GM10266 (cell line): ENCODE measurements around the gene DAPK1.
"Not testable (repeated sequence)": the region's sequence is repeated elsewhere in the genome, so short reads cannot be mapped to it uniquely, and the experiment has no call there.

Experiments used
- DNase-seq: peaks from one replicate; pipeline ENCODE4 v3.0.0; 2012; ENCODE audit errors: extremely low spot score
- TF ChIP-seq, protein P1 (sequence below): IDR thresholded peaks from 2 replicates; pipeline ENCODE4 v1.5.1; 2012; ENCODE audit warnings: mild to moderate bottlenecking, low read depth; ENCODE audit not compliant: control insufficient read depth, insufficient read depth; ENCODE audit errors: missing control alignments

The DAPK1 gene

GRCh38 chr9:87734106-87734505, 236.4 kb downstream of the DAPK1 start:
- DNase-seq: no peak
- TF ChIP-seq, protein P1, sequence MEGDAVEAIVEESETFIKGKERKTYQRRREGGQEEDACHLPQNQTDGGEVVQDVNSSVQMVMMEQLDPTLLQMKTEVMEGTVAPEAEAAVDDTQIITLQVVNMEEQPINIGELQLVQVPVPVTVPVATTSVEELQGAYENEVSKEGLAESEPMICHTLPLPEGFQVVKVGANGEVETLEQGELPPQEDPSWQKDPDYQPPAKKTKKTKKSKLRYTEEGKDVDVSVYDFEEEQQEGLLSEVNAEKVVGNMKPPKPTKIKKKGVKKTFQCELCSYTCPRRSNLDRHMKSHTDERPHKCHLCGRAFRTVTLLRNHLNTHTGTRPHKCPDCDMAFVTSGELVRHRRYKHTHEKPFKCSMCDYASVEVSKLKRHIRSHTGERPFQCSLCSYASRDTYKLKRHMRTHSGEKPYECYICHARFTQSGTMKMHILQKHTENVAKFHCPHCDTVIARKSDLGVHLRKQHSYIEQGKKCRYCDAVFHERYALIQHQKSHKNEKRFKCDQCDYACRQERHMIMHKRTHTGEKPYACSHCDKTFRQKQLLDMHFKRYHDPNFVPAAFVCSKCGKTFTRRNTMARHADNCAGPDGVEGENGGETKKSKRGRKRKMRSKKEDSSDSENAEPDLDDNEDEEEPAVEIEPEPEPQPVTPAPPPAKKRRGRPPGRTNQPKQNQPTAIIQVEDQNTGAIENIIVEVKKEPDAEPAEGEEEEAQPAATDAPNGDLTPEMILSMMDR: no peak

- TF ChIP-seq, protein P1: no peak
- DNase-seq: no peak
These were observed 241.9 kb downstream of the DAPK1 start for GRCh38 chr9:87739546-87739945.

GRCh38 chr9:87740209-87740608, 242.5 kb downstream of the DAPK1 start:
- DNase-seq: no peak
- TF ChIP-seq, protein P1: no peak

- TF ChIP-seq, protein P1: no peak
- DNase-seq: no peak
These were observed 243.7 kb downstream of the DAPK1 start for GRCh38 chr9:87741326-87741725.

- TF ChIP-seq, protein P1: no peak
These were observed 244.2 kb downstream of the DAPK1 start for GRCh38 chr9:87741891-87742290.

DNA sequence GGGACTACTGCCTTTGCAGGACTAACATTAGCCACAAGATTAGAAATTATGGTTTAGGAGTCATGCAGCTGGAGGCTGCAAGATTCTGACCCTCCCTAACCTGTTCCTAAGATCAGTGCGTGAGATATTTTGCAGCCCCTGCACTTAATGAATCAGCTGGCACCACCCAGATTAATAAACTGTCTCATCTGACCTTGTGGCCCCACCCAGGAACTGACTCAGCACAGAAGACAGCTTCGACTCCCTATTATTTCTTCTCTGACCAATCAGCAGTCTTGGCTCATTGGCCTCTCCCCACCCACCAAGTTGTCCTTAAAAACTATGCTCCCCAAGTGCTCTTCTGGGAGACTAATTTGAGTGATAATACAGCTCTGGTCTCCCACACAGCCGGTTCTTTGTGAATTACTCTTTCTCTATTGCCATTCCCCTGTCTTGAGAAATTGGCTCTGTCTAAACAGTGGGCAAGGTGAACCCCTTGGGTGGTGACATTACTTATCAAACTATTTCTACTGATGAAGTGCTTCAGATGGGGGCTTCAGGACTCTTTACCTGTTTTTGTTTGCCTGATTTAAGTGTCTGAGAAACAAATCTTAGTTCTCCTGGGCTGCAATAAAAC, 245.3 kb downstream of the DAPK1 start:
- DNase-seq: no peak
- TF ChIP-seq, protein P1: no peak

More at GRCh38 chr9:87741891-87742290, 244.2 kb downstream of the DAPK1 start:
- no peak for DNase-seq

GRCh38 chr9:87744247-87744646, 246.6 kb downstream of the DAPK1 start:
- not testable (repeated sequence) for DNase-seq

- TF ChIP-seq, protein P1: no peak
- DNase-seq: no peak
These were observed 248.5 kb downstream of the DAPK1 start for GRCh38 chr9:87746186-87746585.
